Measurements from ENCODE around the gene EMD. TPM values are rescaled to one million over a fixed set of nuclear protein-coding genes. Genes with fewer than 3 reads are reported as not detected.

Gene EMD
- total RNA-seq, 2 donors from 2014 or later, result 43.8 to 74.2 TPM

- Histone ChIP-seq H3K27me3 (replicated peaks; ENCODE audit: insufficient read depth) (no peaks in the 10 kb centered on the region), H3K9me3 (no peaks in the 10 kb centered on the region), H3K36me3 (no peaks in the 10 kb centered on the region), H3K4me3 (peak overlapping the region; percentile 73), H3K27ac (peak overlapping the region; percentile 63 to 84), H3K4me1 (ENCODE audit: control insufficient read depth in 1 of 2, low read depth in 2 of 2) (peaks cover 3 to 28% of the 10 kb centered on the region in 2 donors)
- DNase-seq (ENCODE audit: low spot score) (no peak), ATAC-seq (ENCODE audit: insufficient number of reproducible peaks, low FRiP score, low read depth) (no peak)
- TF ChIP-seq CTCF (IDR thresholded peaks at IDR 0.05), result no peak
These were observed 29.6 kb downstream of the EMD start for GRCh38 chrX:154408659-154409221.

GRCh38 chrX:154409222-154409871 is 30.3 kb downstream of the EMD start, which contains the start of gene DNASE1L1:
Gene DNASE1L1, minus strand, starts transcription at chrX:154409254. Its CDS starts 3,686 bp downstream, at chrX:154405568.
- no peaks in the 10 kb centered on the region for H3K9me3 ChIP-seq
- no peaks in the 10 kb centered on the region for H3K36me3 ChIP-seq
- ATAC-seq (ENCODE audit: insufficient number of reproducible peaks, low FRiP score, low read depth) (peak; percentile 60), DNase-seq (ENCODE audit: low spot score) (peak; percentile 73)
- peaks cover 3 to 28% of the 10 kb centered on the region in 2 donors for H3K4me1 ChIP-seq (ENCODE audit: control insufficient read depth in 1 of 2, low read depth in 2 of 2)
- peak within 1 kb of the TSS; percentile 73 for H3K4me3 ChIP-seq
- no peak for TF ChIP-seq CTCF (IDR thresholded peaks at IDR 0.05)
- H3K27ac ChIP-seq, result peak within 1 kb of the TSS; percentile 83 to 84
- no peaks in the 10 kb centered on the region for H3K27me3 ChIP-seq (replicated peaks; ENCODE audit: insufficient read depth)

GRCh38 chrX:154411981-154412340 is 32.9 kb downstream of the EMD start:
- Histone ChIP-seq H3K4me3 (peak overlapping the region; percentile 83), H3K36me3 (no peaks in the 10 kb centered on the region)
- DNase-seq (ENCODE audit: low spot score), result no peak

GRCh38 chrX:154412468-154412867 is 33.4 kb downstream of the EMD start:
- Histone ChIP-seq H3K4me1 (ENCODE audit: control insufficient read depth in 1 of 2, low read depth in 2 of 2) (peaks cover 3 to 28% of the 10 kb centered on the region in 2 donors), H3K27me3 (replicated peaks; ENCODE audit: insufficient read depth) (no peaks in the 10 kb centered on the region), H3K27ac (peak overlapping the region; percentile 82 to 91), H3K4me3 (peak overlapping the region; percentile 83), H3K36me3 (no peaks in the 10 kb centered on the region), H3K9me3 (no peaks in the 10 kb centered on the region)
- DNase-seq (ENCODE audit: low spot score) (no peak), ATAC-seq (ENCODE audit: insufficient number of reproducible peaks, low FRiP score, low read depth) (no peak)
- TF ChIP-seq CTCF (IDR thresholded peaks at IDR 0.05), result no peak

More at GRCh38 chrX:154411981-154412340, 32.9 kb downstream of the EMD start:
- peaks cover 3 to 28% of the 10 kb centered on the region in 2 donors for H3K4me1 ChIP-seq (ENCODE audit: control insufficient read depth in 1 of 2, low read depth in 2 of 2)
- H3K27ac ChIP-seq, result peak overlapping the region; percentile 82 to 91
- H3K9me3 ChIP-seq, result no peaks in the 10 kb centered on the region
- no peaks in the 10 kb centered on the region for H3K27me3 ChIP-seq (replicated peaks; ENCODE audit: insufficient read depth)
- no peak for TF ChIP-seq CTCF (IDR thresholded peaks at IDR 0.05)
- peak; percentile 53 for ATAC-seq (ENCODE audit: insufficient number of reproducible peaks, low FRiP score, low read depth)

GRCh38 chrX:154413142-154413541 is 34.0 kb downstream of the EMD start:
- no peaks in the 10 kb centered on the region for H3K27me3 ChIP-seq (replicated peaks; ENCODE audit: insufficient read depth)
- TF ChIP-seq CTCF (IDR thresholded peaks at IDR 0.05), result no peak
- H3K27ac ChIP-seq, result peak overlapping the region in 1 of 2 donors; percentile 91

More at GRCh38 chrX:154413142-154413541, 34.0 kb downstream of the EMD start:
- no peak for DNase-seq (ENCODE audit: low spot score)
- no peaks in the 10 kb centered on the region for H3K9me3 ChIP-seq
- no peak for ATAC-seq (ENCODE audit: insufficient number of reproducible peaks, low FRiP score, low read depth)
- no peaks in the 10 kb centered on the region for H3K36me3 ChIP-seq
- H3K4me3 ChIP-seq, result no peak overlapping the region
- H3K4me1 ChIP-seq (ENCODE audit: control insufficient read depth in 1 of 2, low read depth in 2 of 2), result peaks cover 3 to 25% of the 10 kb centered on the region in 2 donors

All from thoracic aorta (tissue), 2 donors.